AG09319 (cell line): ENCODE results near the gene ZBTB21.

Experiments used
- DNase-seq: peaks from one replicate; pipeline ENCODE4 v3.0.0-alpha.2; 2010; ENCODE audit warnings: low read depth; ENCODE audit errors: extremely low read depth
- TF ChIP-seq, protein P1 (sequence below): IDR thresholded peaks from 2 replicates; pipeline ENCODE4 v1.5.1; 2011; ENCODE audit warnings: low read depth, mild to moderate bottlenecking, inconsistent platforms, low read length, moderate library complexity

ZBTB21 gene

DNA sequence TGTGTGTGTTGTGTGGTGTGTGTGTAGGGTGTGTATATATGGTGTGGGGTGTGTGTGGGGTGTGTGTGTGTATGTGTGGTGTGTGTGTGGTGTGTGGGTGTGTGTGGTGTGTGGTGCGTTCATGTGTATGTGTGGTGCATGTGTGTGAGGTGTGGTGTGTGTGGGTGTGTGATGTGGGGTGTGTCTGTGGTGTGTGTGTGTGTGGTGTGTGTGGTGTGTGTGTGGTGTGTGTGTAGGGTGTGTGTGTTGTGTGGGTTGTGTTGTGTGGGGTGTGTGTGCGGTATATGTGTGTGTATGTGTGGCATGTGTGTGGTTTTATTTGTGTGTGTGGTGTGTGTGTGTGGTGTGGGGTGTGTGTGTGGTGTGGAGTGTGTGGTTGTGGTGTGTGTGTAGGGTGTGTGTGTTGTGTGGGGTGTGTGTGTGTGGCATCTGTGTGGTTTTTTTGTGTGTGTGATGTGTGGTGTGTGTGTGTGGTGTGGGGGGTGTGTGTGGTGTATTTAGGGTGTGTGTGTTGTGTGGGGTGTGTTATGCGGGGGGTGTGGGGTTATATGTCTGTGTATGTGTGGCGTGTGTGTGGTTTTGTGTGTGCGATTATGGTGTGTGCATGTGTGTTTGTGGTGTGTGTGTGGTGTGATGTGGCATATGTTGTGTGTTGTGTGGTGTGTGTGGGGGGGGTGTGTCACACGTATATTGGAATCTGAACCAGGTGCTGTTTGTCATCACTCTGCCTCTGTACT is 17.1 kb upstream of the ZBTB21 start:
- TF ChIP-seq, protein P1, sequence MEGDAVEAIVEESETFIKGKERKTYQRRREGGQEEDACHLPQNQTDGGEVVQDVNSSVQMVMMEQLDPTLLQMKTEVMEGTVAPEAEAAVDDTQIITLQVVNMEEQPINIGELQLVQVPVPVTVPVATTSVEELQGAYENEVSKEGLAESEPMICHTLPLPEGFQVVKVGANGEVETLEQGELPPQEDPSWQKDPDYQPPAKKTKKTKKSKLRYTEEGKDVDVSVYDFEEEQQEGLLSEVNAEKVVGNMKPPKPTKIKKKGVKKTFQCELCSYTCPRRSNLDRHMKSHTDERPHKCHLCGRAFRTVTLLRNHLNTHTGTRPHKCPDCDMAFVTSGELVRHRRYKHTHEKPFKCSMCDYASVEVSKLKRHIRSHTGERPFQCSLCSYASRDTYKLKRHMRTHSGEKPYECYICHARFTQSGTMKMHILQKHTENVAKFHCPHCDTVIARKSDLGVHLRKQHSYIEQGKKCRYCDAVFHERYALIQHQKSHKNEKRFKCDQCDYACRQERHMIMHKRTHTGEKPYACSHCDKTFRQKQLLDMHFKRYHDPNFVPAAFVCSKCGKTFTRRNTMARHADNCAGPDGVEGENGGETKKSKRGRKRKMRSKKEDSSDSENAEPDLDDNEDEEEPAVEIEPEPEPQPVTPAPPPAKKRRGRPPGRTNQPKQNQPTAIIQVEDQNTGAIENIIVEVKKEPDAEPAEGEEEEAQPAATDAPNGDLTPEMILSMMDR = no peak
- no peak for DNase-seq

DNA sequence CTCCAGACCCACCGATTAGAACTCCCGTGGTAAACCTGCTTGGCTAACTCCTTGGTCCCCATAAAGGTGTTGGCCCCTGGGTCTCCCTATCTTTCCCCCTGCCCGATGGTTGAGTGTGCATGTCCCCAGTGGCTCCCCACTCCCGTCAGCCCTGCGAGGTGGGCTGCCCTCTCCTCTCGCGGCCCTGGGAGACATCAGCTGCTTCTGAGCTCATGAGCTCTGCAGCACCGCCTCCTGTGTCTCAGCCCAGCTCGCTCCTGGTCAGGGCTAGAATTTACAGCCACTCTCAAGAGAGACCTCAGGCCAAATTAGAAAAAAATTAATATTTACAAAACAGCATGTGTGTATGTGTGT is 15.9 kb upstream of the ZBTB21 start:
- TF ChIP-seq, protein P1 = no peak
- DNase-seq = no peak

DNA sequence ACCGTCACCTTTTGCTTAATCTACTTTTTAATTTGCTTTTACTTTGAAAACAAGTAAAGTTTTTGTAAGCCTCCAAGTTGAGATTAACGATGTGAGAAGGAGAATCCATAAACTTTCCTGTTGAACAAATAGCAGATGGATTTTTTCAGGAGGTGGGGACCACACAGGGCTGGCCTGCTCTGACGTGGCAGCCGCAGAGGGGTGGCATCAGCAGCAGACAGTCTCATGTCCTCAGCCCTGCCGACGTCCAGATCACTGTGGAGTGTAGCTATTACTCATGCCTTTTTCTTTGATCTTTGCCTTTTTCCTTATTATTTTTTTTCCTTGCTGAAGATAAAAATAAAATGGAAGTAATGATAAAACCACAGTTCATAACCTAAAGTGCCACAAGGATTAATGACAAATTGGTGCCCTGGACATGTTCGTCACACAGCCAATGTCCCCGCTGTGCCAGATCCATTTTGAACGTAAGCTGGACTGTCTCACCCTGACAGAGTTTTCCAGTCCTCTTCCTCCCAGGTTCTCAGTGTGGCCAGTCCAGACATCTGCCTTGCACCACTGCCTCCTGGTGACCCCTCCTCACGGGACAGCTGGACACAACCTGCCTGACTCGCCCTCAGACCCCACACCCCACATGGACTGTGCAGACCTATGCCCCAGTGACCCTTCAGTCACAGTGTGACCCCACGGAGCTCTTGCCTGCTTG is 15.4 kb upstream of the ZBTB21 start:
- TF ChIP-seq, protein P1 = no peak
- no peak for DNase-seq

DNA sequence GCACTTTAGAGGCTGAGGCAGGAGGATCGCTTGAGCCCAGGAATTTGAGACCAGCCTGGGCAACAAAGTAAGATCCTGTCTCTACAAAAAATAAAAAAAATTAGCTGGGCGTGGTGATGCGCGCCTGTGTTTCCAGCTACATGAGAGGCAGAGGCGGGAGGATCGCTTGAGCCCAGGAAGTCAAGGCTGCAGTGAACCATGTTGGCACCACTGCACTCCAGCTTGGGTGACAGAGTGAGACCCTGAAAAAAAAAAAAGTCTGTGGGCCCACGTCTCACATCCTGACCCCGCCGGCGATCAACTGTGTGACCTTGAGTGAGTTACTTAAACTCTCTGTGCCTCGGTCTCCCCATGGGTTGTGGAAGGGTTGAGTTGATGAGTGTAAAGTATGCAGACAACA is 12.7 kb upstream of the ZBTB21 start:
- DNase-seq = no peak
- TF ChIP-seq, protein P1 = no peak

DNA sequence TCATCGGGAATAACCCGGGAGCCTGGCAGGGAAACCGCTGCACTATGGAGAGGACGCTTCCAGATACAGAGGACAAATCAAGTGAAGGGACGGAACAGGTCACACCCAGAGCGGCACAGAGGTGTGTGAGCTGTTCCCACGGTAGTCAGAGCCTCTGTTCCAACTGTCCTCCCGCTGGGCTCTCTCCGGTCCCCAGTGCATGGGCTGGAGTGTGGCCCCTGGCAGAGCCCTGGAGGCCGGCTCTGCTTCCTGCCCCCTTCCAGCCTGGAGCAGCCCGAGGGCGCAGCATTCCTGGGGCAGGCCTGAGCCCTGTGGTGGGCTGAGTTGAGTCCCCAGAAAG is 11.9 kb upstream of the ZBTB21 start:
- DNase-seq = no peak
- TF ChIP-seq, protein P1 = no peak

DNA sequence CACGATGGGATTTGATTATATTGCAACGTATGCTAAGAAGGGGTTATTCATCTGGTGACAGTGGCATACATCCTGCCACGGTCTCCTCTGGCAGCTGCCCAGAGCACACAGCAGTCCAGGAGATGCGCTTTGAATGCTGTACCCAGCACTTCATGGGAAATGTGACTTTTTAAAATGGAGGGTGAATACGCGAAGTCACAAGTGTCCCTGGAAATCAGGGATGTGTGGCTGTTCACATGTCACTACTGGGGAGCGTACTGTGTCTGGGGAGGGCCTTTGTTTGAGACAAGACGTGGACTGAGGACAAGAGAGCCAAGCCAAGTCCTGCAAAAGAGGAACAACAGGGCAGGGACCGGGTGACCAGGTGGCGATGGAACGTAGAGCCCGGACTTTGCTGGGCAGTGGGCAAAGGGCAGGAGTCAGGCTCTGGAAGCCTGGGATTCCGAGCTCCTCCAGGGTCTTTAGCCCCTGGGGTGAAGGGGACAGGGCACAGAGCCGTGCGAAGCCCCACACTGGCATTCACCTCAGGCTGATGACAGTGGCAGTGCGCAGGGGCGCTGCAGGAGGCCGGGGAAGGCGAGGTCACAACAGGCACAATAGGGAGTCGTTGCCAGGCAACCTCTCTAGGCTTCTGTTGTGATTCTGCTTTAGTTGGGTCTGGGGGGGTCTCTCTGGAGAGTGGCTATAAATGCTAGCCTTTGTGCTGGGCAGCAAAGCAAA is 11.4 kb upstream of the ZBTB21 start:
- TF ChIP-seq, protein P1 = no peak
- no peak for DNase-seq

DNA sequence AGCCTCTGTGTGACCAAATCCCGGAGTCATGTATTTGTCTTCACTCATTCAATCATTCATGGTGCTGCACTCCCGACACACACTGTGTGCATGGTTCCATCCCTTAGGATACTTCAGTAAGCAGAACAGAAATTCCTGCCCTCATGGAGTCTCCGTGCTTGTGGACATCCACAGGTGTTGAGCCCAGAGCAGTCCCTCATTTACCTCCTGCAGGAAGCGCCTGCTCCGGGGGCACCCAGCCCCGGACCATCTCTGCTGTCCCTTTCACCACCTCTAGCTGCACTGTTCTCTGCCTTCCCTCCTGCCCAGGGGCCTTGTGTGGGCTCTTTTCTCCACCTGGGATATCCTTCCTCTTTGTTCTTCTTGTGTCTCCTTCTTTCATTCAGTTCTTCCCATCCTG is 9.5 kb upstream of the ZBTB21 start:
- DNase-seq = no peak
- TF ChIP-seq, protein P1 = no peak
